A549 (cell line): ENCODE data around the gene SLC35F4.

Experiments
- CTCF ChIP-seq: fragments of >200 bp; sonication (Bioruptor Twin); formaldehyde crosslinking; IDR thresholded peaks from 3 replicates; pipeline ENCODE4 v1.5.1; 2016
- EP300 ChIP-seq, 2 experiments: fragments of >200 bp; sonication (Bioruptor Twin); formaldehyde crosslinking; IDR thresholded peaks; 2 replicates in 1 of 2; 3 replicates in 1 of 2; pipeline ENCODE4 v1.6.1; 2016 to 2017
- ESRRA ChIP-seq: fragments of 150-350 bp; IDR thresholded peaks from 2 replicates; pipeline ENCODE4 v1.6.1; 2014; ENCODE audit warnings: mild to moderate bottlenecking, low read length, borderline replicate concordance
- FOSL2 ChIP-seq, 2 experiments: fragments of 450-650 bp in 1 of 2; fragments of >200 bp in 1 of 2; sonication (Bioruptor Twin) in 1 of 2; formaldehyde crosslinking; IDR thresholded peaks; 2 replicates each; pipeline versions ENCODE4 v1.5.0 to v1.6.1; 2016 to 2020; ENCODE audit warnings: mild to moderate bottlenecking in 1 of 2, moderate library complexity in 1 of 2
- HMGXB4 ChIP-seq: fragments of 250-450 bp; sonication (Bioruptor Pico); IDR thresholded peaks from 2 replicates; pipeline ENCODE4 v1.5.0; 2021; ENCODE audit warnings: mild to moderate bottlenecking, moderate library complexity, borderline replicate concordance
- POLR2A ChIP-seq: IDR thresholded peaks from 2 replicates; pipeline ENCODE4 v1.6.1; 2012; ENCODE audit warnings: mild to moderate bottlenecking, low read length
- TF ChIP-seq, protein P1 (sequence below): IDR thresholded peaks from 2 replicates; pipeline ENCODE4 v1.6.1; 2012

- TF ChIP-seq CTCF (no peak), ESRRA (no peak), EP300 (IDR thresholded peaks at IDR 0.05) (no peak), HMGXB4 (CRISPR knock-in tag) (no peak), POLR2A (no peak), FOSL2 (IDR thresholded peaks at IDR 0.05) (no peak), FOSL2 (CRISPR knock-in tag; IDR thresholded peaks at IDR 0.05) (no peak)
- TF ChIP-seq, protein P1, sequence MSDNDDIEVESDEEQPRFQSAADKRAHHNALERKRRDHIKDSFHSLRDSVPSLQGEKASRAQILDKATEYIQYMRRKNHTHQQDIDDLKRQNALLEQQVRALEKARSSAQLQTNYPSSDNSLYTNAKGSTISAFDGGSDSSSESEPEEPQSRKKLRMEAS: no peak
Observed at GRCh38 chr14:57560681-57561080, 305.2 kb downstream of the SLC35F4 start.
